Gastroesophageal sphincter (tissue), 3 donors: ENCODE measurements around the gene FGF1.

Source experiments
- POLR2AphosphoS5 ChIP-seq: sonication (generic); formaldehyde crosslinking; IDR thresholded peaks from one replicate; pipeline ENCODE4 v1.6.1; 2017; ENCODE audit warnings: antibody characterized with exemption
- TF ChIP-seq, protein P1 (sequence below), 4 experiments: fragments of 200-600 bp in 2 of 4; fragments of 450-650 bp in 2 of 4; sonication (generic) in 1 of 4; IDR thresholded peaks; one replicate each; pipeline ENCODE4 v1.5.1; 2017 to 2019; ENCODE audit warnings: antibody characterized with exemption in 4 of 4, mild to moderate bottlenecking in 2 of 4, moderate library complexity in 2 of 4

DNA sequence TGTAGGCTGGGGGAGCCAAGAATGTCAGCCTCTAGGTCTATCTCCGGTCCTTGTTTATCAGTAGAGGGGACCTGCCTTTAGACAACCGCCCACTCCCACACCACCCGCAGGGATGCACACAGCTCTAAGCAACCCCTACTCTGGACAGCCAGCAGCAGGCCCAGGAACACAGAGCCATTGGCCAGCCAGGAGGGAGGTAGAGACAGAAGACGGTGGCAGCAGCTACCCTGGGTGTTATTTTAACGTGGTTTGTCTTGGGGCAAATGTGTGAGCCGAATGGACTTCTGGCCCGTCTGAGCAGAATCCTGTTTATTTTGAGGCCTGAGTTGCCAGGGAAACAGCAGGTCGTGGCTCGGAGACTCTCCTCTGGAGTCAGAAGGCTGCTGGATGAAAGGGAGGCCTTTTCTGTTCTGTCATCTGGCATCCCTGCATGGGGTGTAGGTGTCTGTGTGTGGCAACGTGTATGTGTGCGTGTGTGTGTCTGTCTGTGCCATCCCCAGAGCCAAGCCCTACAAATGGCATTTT, 382 bp upstream of the FGF1 start:
- TF ChIP-seq, protein P1, sequence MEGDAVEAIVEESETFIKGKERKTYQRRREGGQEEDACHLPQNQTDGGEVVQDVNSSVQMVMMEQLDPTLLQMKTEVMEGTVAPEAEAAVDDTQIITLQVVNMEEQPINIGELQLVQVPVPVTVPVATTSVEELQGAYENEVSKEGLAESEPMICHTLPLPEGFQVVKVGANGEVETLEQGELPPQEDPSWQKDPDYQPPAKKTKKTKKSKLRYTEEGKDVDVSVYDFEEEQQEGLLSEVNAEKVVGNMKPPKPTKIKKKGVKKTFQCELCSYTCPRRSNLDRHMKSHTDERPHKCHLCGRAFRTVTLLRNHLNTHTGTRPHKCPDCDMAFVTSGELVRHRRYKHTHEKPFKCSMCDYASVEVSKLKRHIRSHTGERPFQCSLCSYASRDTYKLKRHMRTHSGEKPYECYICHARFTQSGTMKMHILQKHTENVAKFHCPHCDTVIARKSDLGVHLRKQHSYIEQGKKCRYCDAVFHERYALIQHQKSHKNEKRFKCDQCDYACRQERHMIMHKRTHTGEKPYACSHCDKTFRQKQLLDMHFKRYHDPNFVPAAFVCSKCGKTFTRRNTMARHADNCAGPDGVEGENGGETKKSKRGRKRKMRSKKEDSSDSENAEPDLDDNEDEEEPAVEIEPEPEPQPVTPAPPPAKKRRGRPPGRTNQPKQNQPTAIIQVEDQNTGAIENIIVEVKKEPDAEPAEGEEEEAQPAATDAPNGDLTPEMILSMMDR (IDR thresholded peaks at IDR 0.05): no peak
- no peak for TF ChIP-seq POLR2AphosphoS5
